ENCODE results near the gene RNF220. TPM values are rescaled to one million over a fixed set of nuclear protein-coding genes. Genes with fewer than 3 reads are reported as not detected.

The RNF220 gene
- total RNA-seq, 6 experiments from 2014 or later: 19.2 to 57.9 (median 23.0) TPM

DNA sequence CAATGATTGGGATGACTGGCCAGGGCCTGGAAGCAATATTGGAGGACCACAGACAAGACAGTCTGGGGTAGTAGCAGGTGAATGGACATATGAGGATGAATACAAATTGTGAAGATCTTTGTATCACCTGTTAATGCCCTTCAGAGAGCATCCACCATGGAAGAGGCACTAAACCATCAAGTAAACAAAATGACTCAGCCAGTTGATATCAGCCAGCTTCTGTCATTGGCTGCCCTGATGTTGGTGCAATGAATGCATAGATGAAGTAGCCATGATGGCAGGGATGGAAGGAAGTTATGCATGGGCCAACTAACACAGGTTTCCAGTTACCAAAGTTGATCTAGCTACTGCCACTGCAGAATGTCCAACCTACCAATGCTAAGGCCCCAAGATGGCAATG lies 33.8 kb upstream of the RNF220 start:
- no peaks in the 10 kb centered on the region for H3K9me3 ChIP-seq
- TF ChIP-seq CTCF (IDR thresholded peaks at IDR 0.05) (no peak), POLR2A (IDR thresholded peaks at IDR 0.05) (no peak)
- no peaks in the 10 kb centered on the region for H3K27me3 ChIP-seq
- H3K36me3 ChIP-seq: no peaks in the 10 kb centered on the region
- H3K4me3 ChIP-seq: no peak overlapping the region
- H3K27ac ChIP-seq: no peak overlapping the region
- ATAC-seq: no peak
- DNase-seq: no peak
- intact Hi-C loops (cut with DNase I): loop anchor here (10.0 kb wide), 1 partner anchor 224 kb away; no protein-coding TSS in a partner anchor
- H3K4me1 ChIP-seq: no peaks in the 10 kb centered on the region

DNA sequence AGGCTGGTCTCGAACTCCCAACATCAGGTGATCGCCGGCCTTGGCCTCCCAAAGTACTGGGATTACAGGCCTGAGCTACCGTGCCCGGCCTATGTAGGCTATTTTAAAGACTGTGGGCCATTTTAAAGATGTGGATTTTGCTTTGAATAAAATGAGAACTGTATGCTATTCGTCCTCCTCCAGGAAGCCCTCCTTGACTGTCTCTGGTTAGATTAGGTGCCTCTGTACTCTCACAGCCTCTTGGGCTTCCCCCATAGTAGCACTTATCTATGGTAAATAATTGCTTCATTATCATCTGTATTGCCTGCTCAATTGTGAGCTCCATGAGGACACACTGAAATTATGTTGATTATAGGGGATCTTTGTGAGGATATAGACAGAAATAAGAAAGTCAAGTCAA lies 29.5 kb upstream of the RNF220 start:
- H3K27ac ChIP-seq: no peak overlapping the region
- no peaks in the 10 kb centered on the region for H3K4me1 ChIP-seq
- intact Hi-C loops (cut with DNase I): loop anchor here (10.0 kb wide), 1 partner anchor 219 kb away; no protein-coding TSS in a partner anchor
- TF ChIP-seq POLR2A (IDR thresholded peaks at IDR 0.05) (no peak), CTCF (IDR thresholded peaks at IDR 0.05) (no peak)
- H3K4me3 ChIP-seq: no peak overlapping the region
- no peaks in the 10 kb centered on the region for H3K9me3 ChIP-seq
- no peaks in the 10 kb centered on the region for H3K27me3 ChIP-seq
- no peak for DNase-seq
- ATAC-seq: no peak
- H3K36me3 ChIP-seq: no peaks in the 10 kb centered on the region
- 45% methylated on average over 1 of the region's 6 CpGs for WGBS (ENCODE audit: insufficient coverage, low coverage, low lambda C conversion rate, missing lambda C conversion rate)

- TF ChIP-seq POLR2A (IDR thresholded peaks at IDR 0.05) (no peak), CTCF (IDR thresholded peaks at IDR 0.05) (peak; percentile 66 to 82 (median 74))
- Histone ChIP-seq H3K4me3 (no peak overlapping the region), H3K36me3 (no peaks in the 10 kb centered on the region), H3K27ac (no peak overlapping the region), H3K4me1 (no peaks in the 10 kb centered on the region), H3K9me3 (no peaks in the 10 kb centered on the region), H3K27me3 (no peaks in the 10 kb centered on the region)
- 66% methylated on average over 8 of the region's 12 CpGs for WGBS (ENCODE audit: insufficient coverage, low coverage, low lambda C conversion rate, missing lambda C conversion rate)
- intact Hi-C loops (cut with DNase I): loop anchor here (10.0 kb wide), 1 partner anchor 217 kb away; no protein-coding TSS in a partner anchor
- DNase-seq (peak in 2 of 3 donors; percentile 37 to 55), ATAC-seq (peak; percentile 67 to 79 (median 70))
Observed at GRCh38 chr1:44377925-44378784, 26.9 kb upstream of the RNF220 start.

- no peak for TF ChIP-seq POLR2A (IDR thresholded peaks at IDR 0.05)
- TF ChIP-seq CTCF (IDR thresholded peaks at IDR 0.05): no peak
- WGBS (ENCODE audit: insufficient coverage, low coverage, low lambda C conversion rate, missing lambda C conversion rate): no CpG with 5 or more reads among the region's 3 CpGs
- Histone ChIP-seq H3K36me3 (no peaks in the 10 kb centered on the region), H3K4me3 (no peak overlapping the region), H3K27ac (no peak overlapping the region), H3K4me1 (no peaks in the 10 kb centered on the region), H3K27me3 (no peaks in the 10 kb centered on the region), H3K9me3 (no peaks in the 10 kb centered on the region)
- ATAC-seq (no peak), DNase-seq (no peak)
- intact Hi-C loops (cut with DNase I): no loop called here
Observed at GRCh38 chr1:44380666-44381177, 24.3 kb upstream of the RNF220 start.
